Endothelial cell (in vitro differentiated cells): ENCODE measurements around the gene LRBA. TPM values are rescaled to one million over a fixed set of nuclear protein-coding genes. Genes with fewer than 3 reads are reported as not detected.
"Not testable (repeated sequence)": the region's sequence is repeated elsewhere in the genome, so short reads cannot be mapped to it uniquely, and the experiment has no call there.

Experiments
- DNase-seq: peaks from one replicate; pipeline ENCODE4 v3.0.0; 2021; ENCODE audit warnings: low spot score
- H3K27ac Mint-ChIP-seq: one replicate; pipeline ENCODE4 v1.8.0; 2021; ENCODE audit warnings: mixed read lengths, inconsistent platforms; ENCODE audit not compliant: unreplicated experiment
- H3K27me3 Mint-ChIP-seq: one replicate; pipeline ENCODE4 v1.8.0; 2021; ENCODE audit warnings: mild to moderate bottlenecking, moderate library complexity, mixed read lengths, inconsistent platforms; ENCODE audit not compliant: unreplicated experiment
- H3K36me3 Mint-ChIP-seq: one replicate; pipeline ENCODE4 v1.8.0; 2021; ENCODE audit warnings: mild to moderate bottlenecking, low read depth, mixed read lengths, inconsistent platforms; ENCODE audit not compliant: unreplicated experiment
- H3K4me1 Mint-ChIP-seq: one replicate; pipeline ENCODE4 v1.8.0; 2021; ENCODE audit warnings: mild to moderate bottlenecking, mixed read lengths, inconsistent platforms; ENCODE audit not compliant: unreplicated experiment
- H3K4me3 Mint-ChIP-seq: one replicate; pipeline ENCODE4 v1.8.0; 2021; ENCODE audit warnings: mild to moderate bottlenecking, mixed read lengths, inconsistent platforms; ENCODE audit not compliant: unreplicated experiment
- H3K9me3 Mint-ChIP-seq: one replicate; pipeline ENCODE4 v1.8.0; 2021; ENCODE audit warnings: mixed read lengths, inconsistent platforms; ENCODE audit not compliant: unreplicated experiment
- long read RNA-seq: library from polyadenylated mRNA; unstranded; transcript quantifications from one replicate; pipeline ENCODE4 v2.0.0, GENCODE V29; 2020; ENCODE audit not compliant: unreplicated experiment
- total RNA-seq: library from RNA; stranded (reverse); fragmentation: NEBNext Ultra II Directional; extraction: Animal tissue kit (Norgen Biotek cat#: 25700); gene quantifications from one replicate; pipeline ENCODE4 v1.2.1, GENCODE V29; 2021; ENCODE audit not compliant: unreplicated experiment
- TF ChIP-seq, protein P1 (sequence below): fragments of 200-600 bp; sonication (generic); IDR thresholded peaks from one replicate; pipeline ENCODE4 v1.5.0; 2021; ENCODE audit warnings: antibody characterized with exemption; ENCODE audit not compliant: unreplicated experiment

The LRBA gene, protein sequence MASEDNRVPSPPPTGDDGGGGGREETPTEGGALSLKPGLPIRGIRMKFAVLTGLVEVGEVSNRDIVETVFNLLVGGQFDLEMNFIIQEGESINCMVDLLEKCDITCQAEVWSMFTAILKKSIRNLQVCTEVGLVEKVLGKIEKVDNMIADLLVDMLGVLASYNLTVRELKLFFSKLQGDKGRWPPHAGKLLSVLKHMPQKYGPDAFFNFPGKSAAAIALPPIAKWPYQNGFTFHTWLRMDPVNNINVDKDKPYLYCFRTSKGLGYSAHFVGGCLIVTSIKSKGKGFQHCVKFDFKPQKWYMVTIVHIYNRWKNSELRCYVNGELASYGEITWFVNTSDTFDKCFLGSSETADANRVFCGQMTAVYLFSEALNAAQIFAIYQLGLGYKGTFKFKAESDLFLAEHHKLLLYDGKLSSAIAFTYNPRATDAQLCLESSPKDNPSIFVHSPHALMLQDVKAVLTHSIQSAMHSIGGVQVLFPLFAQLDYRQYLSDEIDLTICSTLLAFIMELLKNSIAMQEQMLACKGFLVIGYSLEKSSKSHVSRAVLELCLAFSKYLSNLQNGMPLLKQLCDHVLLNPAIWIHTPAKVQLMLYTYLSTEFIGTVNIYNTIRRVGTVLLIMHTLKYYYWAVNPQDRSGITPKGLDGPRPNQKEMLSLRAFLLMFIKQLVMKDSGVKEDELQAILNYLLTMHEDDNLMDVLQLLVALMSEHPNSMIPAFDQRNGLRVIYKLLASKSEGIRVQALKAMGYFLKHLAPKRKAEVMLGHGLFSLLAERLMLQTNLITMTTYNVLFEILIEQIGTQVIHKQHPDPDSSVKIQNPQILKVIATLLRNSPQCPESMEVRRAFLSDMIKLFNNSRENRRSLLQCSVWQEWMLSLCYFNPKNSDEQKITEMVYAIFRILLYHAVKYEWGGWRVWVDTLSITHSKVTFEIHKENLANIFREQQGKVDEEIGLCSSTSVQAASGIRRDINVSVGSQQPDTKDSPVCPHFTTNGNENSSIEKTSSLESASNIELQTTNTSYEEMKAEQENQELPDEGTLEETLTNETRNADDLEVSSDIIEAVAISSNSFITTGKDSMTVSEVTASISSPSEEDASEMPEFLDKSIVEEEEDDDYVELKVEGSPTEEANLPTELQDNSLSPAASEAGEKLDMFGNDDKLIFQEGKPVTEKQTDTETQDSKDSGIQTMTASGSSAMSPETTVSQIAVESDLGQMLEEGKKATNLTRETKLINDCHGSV (N-terminal part only)
- 44.3 TPM for total RNA-seq
- long read RNA-seq, partial matches to known transcripts: 1 of 2 reads
- long read RNA-seq, other reads (novel, unspliced or antisense): 1 of 2 reads

GRCh38 chr4:151014521-151015458 lies at the start of gene LRBA:
LRBA (minus strand) TSS chr4:151015284; CDS start chr4:151014642, 642 bp downstream.
- no peaks in the 10 kb centered on the region for H3K9me3 Mint-ChIP-seq
- H3K4me1 Mint-ChIP-seq: peaks cover 19% of the 10 kb centered on the region
- H3K27me3 Mint-ChIP-seq: peaks cover 3% of the 10 kb centered on the region
- H3K36me3 Mint-ChIP-seq: no peaks in the 10 kb centered on the region
- peak within 1 kb of the TSS; percentile 100 for H3K4me3 Mint-ChIP-seq
- peak; percentile 69 for DNase-seq
- H3K27ac Mint-ChIP-seq: peak within 1 kb of the TSS; percentile 89
- TF ChIP-seq, protein P1, sequence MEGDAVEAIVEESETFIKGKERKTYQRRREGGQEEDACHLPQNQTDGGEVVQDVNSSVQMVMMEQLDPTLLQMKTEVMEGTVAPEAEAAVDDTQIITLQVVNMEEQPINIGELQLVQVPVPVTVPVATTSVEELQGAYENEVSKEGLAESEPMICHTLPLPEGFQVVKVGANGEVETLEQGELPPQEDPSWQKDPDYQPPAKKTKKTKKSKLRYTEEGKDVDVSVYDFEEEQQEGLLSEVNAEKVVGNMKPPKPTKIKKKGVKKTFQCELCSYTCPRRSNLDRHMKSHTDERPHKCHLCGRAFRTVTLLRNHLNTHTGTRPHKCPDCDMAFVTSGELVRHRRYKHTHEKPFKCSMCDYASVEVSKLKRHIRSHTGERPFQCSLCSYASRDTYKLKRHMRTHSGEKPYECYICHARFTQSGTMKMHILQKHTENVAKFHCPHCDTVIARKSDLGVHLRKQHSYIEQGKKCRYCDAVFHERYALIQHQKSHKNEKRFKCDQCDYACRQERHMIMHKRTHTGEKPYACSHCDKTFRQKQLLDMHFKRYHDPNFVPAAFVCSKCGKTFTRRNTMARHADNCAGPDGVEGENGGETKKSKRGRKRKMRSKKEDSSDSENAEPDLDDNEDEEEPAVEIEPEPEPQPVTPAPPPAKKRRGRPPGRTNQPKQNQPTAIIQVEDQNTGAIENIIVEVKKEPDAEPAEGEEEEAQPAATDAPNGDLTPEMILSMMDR: no peak

- not testable (repeated sequence) for H3K4me1 Mint-ChIP-seq, H3K36me3 Mint-ChIP-seq, H3K27me3 Mint-ChIP-seq, H3K4me3 Mint-ChIP-seq, H3K9me3 Mint-ChIP-seq, H3K27ac Mint-ChIP-seq, DNase-seq
Measured at GRCh38 chr4:151063143-151063542, 48.1 kb upstream of the LRBA start.

DNA sequence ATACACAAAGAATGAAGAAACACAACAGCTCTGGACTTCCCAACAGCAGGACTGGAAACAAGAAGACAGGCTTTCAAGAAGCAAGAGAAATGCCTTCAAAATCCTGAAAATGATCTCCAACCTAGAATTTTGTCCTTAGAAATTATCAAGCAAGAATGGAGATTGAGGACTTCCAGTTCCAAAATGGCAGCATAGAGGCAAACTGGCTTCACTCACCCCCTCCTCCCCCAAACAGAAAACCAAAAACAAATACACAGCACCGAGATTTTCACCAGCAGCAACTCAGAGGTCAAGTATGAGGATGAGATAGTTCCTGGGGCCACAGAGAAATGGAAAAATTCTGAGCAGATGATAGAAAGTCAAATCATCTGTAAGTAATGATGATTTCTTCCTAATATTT lies 40.5 kb upstream of the LRBA start:
- TF ChIP-seq, protein P1: no peak
- Mint-ChIP-seq H3K4me1 (peaks cover 8% of the 10 kb centered on the region), H3K9me3 (no peaks in the 10 kb centered on the region), H3K27ac (no peak overlapping the region), H3K36me3 (no peaks in the 10 kb centered on the region), H3K27me3 (no peaks in the 10 kb centered on the region), H3K4me3 (no peak overlapping the region)
- no peak for DNase-seq

DNA sequence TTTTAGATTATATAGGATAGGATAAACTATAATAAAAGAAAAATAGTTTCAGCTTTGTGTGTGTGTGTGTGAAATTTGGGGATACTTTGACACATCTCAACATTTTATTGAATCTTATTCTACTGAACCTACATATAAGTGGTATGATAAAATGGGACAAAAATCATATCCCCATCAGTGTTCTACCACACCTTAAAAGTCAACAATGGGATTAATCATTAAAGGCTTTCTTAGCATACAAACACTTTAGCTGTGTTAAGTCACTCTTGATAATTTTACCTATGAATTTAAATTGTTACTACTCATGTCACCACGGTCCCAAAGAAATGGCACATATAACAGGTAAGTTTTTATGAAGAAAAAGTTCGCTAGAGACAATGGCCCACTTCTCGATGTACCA lies 37.7 kb upstream of the LRBA start:
- no peaks in the 10 kb centered on the region for H3K36me3 Mint-ChIP-seq
- no peak for DNase-seq
- H3K27me3 Mint-ChIP-seq: no peaks in the 10 kb centered on the region
- TF ChIP-seq, protein P1: no peak
- no peak overlapping the region for H3K4me3 Mint-ChIP-seq
- H3K4me1 Mint-ChIP-seq: peaks cover 17% of the 10 kb centered on the region
- H3K27ac Mint-ChIP-seq: no peak overlapping the region
- no peaks in the 10 kb centered on the region for H3K9me3 Mint-ChIP-seq
